HepG2 (cell line): ENCODE measurements around the gene CTNNA1.

Experiments
- GTF2F1 ChIP-seq: fragments of 150-350 bp; IDR thresholded peaks from 2 replicates; pipeline ENCODE4 v1.6.1; 2014; ENCODE audit warnings: low read length
- SRF ChIP-seq: IDR thresholded peaks from 2 replicates; pipeline ENCODE4 v1.6.1; 2011; ENCODE audit warnings: mild to moderate bottlenecking, low read depth, low read length, moderate library complexity

- TF ChIP-seq GTF2F1 (no peak), SRF (no peak)
Observed at GRCh38 chr5:138927979-138928378, 174.8 kb downstream of the CTNNA1 start.
